AG09309 (cell line): Measurements from ENCODE around the gene PTGIS.

Experiments used
- DNase-seq: peaks from one replicate; pipeline ENCODE4 v3.0.0-alpha.2; 2010; ENCODE audit warnings: low read depth
- H3K4me3 ChIP-seq: 2 replicates; pipeline ENCODE4 v1.5.1; 2011; ENCODE audit warnings: mild to moderate bottlenecking, low read depth, low read length, moderate library complexity; ENCODE audit not compliant: control insufficient read depth
- TF ChIP-seq, protein P1 (sequence below): IDR thresholded peaks from 2 replicates; pipeline ENCODE4 v1.5.1; 2011; ENCODE audit warnings: mild to moderate bottlenecking, low read depth, low read length, inconsistent platforms; ENCODE audit not compliant: insufficient read depth, control insufficient read depth; ENCODE audit errors: missing control alignments

PTGIS gene

DNA sequence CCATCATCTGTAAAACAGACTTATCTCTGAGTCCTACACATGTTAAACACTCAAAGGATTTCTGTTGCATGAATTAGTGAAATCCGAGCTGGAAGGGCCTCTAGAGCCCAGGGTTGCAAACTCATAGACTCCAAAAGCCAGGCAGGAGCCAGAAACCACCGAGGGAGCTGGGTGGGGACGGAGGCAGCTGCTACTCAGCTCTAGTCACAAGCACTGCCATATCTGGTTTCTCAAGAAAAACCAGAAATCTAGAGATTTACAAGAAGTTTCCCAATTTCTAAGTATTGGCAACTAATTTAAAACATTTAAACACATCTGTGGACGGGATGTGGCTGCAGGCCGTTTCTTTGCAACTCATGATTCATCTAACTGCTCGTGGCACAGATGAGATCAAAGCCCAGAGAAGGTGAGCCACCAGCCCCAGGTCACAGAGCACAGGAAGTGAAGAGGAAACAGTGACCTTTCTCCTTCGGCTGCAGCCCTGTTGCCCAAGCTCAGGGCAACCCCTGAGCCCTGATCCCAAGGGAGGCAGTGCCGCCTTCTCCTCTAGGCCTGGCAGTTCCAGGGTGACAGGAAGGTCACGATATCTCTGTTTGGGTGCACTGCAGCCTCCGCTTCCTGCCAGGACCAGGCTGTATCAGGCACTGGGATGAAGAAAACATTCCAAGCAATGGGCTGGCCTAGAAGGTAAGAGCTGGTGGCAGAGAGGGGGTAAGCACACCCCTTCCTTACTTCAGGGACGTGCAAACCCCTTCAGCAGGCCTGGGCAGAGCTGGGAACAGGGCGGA, 26.4 kb upstream of the PTGIS start:
- TF ChIP-seq, protein P1, sequence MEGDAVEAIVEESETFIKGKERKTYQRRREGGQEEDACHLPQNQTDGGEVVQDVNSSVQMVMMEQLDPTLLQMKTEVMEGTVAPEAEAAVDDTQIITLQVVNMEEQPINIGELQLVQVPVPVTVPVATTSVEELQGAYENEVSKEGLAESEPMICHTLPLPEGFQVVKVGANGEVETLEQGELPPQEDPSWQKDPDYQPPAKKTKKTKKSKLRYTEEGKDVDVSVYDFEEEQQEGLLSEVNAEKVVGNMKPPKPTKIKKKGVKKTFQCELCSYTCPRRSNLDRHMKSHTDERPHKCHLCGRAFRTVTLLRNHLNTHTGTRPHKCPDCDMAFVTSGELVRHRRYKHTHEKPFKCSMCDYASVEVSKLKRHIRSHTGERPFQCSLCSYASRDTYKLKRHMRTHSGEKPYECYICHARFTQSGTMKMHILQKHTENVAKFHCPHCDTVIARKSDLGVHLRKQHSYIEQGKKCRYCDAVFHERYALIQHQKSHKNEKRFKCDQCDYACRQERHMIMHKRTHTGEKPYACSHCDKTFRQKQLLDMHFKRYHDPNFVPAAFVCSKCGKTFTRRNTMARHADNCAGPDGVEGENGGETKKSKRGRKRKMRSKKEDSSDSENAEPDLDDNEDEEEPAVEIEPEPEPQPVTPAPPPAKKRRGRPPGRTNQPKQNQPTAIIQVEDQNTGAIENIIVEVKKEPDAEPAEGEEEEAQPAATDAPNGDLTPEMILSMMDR: no peak

DNA sequence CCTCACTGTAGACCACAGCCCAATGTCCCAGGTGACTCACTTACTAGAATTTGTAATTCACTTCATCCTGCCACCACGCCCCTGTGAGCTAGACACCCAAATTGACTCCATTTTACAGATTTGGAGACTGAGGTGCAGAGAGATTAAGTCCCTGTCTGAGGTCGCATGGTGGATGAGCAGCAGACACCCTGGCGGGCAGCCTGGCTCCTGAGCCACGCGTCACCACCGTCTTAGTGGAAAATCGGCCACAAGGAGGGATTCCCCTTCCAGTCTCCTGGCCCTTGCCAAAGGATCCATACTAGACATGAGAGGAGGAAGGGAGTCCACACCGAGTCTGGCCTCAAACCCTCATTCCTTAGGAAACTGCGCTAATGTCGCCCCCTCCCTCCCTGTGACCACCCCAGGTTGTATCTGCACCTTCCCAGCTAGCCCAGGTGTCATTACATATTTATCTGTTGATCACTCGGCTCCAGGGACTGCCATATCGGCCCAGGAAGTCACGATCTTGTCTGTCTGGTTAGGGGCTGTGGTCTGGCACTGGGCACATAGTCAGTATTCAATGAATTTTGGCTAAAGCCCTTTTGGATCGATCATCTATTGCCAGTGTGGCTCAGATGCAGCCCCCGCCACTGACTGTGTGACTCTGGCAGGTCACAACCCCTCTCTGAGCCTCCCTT, 25.7 kb upstream of the PTGIS start:
- no peak overlapping the region for H3K4me3 ChIP-seq
- DNase-seq: no peak
- TF ChIP-seq, protein P1: no peak

More for the DNA sequence above, 26.4 kb upstream of the PTGIS start:
- no peak overlapping the region for H3K4me3 ChIP-seq
- DNase-seq: peak; percentile 92

DNA sequence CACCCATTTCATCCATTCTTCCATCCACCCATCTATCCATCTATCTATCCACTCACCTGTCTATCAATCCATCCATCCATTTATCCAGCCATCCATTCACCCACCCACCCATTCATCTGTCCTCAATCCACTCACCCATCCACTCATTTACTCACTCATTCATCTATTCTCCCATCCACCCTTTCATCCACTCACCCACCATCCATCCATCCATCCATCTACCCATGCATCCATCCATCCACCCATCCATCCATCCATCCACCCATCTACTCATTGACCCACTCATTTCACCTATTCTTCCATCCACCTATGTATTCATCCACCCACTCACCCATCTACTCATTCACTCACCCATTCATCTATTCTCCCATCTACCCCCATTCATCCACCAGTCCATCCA, 24.2 kb upstream of the PTGIS start:
- TF ChIP-seq, protein P1: no peak
- H3K4me3 ChIP-seq: no peak overlapping the region
- DNase-seq: no peak

DNA sequence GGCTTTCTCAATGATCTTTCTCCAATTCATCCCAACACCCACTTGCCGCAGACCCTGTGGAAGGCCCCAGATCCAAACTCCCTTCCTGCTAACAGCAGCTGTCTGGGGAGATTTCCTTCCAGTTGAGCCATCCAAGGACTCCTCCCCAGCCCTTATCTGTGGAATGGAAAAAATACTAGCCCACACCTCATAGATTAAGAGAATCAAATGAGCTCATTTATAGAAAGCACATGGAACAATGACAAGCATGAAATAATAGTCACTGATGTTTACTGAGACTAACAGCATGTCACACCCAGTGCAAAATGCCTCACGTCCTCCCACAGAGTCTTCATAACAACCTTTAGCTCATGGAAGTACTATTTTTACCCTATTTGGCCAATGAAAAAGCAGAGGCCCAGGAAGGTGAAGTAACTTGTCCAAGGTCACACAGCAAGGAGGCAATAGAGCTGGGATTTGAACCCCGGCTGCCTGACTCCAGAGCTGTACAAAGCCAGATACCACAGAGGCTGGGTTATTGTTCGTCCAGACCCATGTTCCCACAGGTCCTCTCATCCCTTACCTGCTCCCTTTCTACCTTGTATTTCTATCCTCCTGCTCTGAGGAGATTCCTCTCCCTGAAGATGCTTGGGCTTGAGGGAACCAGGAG, 23.4 kb upstream of the PTGIS start:
- H3K4me3 ChIP-seq: no peak overlapping the region
- TF ChIP-seq, protein P1: no peak
- no peak for DNase-seq

DNA sequence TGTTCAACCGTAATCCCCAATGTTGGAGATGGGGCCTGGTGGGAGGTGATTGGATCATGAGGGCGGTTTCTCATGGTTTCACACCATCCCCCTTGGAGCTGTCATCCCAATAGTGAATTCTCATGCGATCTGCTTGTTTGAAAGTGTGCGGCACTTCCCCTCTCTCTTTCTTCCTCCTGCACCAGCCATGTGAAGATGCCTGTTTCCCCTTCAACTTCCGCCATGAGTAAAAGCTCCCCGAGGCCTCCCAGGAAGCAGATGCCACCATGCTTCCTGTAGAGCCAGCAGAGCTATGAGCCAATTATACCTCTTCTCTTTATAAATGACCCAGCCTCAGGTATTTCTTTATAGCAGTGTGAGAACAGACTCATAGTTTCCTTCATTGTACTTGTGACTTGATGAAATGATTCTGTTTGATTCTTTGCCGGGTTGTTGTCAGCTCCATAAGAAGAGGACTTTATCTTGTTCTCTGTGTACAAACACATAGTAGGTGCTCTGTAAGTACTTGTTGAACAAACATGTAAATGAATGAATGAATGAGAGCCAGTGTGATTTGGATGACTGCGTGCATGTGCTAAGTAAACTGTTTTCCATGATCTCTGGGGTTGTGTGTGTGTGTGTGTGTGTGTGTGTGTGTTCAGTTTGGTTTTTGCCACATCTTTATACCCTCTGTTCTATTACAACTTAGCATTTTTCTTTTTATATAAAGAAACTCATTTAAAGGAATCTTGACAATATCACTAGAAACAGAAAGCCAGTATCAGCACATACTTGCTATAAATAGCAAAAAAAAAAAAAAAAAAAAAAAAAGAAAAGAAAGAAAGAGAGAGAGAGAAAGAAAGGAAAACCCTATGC, 22.5 kb upstream of the PTGIS start:
- H3K4me3 ChIP-seq: no peak overlapping the region
- no peak for DNase-seq
- TF ChIP-seq, protein P1: no peak

DNA sequence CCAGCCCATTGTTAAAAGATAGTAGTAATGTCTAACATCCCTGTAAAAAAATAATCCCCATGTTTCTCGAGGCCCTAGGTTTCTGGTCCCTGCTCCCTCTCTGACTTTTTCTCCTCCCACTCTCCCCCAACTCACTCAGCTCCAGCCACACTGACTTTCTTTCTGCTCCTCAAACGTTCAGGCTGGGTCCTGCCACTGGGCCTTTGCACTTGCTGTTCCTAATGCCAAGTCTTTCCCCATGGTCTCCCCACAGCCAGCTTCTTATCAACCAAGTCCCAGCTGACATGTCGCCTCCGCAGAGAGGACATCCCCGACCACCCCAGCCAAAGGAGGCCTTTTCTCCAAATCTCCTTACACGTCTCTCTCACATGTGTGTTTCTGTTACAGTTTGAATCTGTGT, 21.8 kb upstream of the PTGIS start:
- no peak overlapping the region for H3K4me3 ChIP-seq
- DNase-seq: no peak
- TF ChIP-seq, protein P1: no peak
